ENCODE data around the gene FABP1.
A peak's percentile ranks its signal among the peaks of the same experiment; 100 is the strongest.

The FABP1 gene

GRCh38 chr2:88127888-88128653 lies at the start of gene FABP1:
TSS of gene FABP1 (minus strand) at chr2:88128062. CDS start at chr2:88128017, 45 bp downstream.
- no peak for DNase-seq

- DNase-seq = no peak
Observed at GRCh38 chr2:88177556-88177955, 49.7 kb upstream of the FABP1 start.

- no peak for DNase-seq
Observed at GRCh38 chr2:88176352-88176984, 48.6 kb upstream of the FABP1 start.

- DNase-seq = no peak
Observed at GRCh38 chr2:88172882-88173281, 45.0 kb upstream of the FABP1 start.

GRCh38 chr2:88171966-88172365 lies 44.1 kb upstream of the FABP1 start:
- DNase-seq = no peak

DNA sequence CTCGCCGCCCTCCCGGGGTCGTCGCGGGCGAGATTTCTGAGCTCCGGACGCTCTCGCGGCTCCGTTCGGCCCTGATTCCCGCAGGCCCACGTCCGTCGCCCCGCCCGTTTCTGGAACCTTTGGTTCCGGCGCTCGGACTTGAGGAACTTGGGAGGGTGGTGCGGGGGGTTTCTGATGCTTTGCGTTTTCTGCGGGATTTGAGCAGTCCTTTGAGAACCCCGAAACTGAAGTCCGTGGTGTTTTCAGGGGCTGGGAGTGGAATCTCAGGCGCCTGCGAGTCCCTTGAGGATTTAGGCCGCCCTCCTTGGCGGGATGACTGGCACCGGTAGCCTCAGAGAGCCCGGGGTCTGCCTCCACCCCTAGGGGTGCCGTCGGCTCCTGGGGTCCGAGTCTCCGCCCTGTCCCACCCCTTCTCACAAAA lies 42.6 kb upstream of the FABP1 start:
- no peak for DNase-seq

- DNase-seq = no peak
Observed at GRCh38 chr2:88168386-88168785, 40.5 kb upstream of the FABP1 start.

GRCh38 chr2:88167740-88168139 lies 39.9 kb upstream of the FABP1 start:
- no peak for DNase-seq

DNA sequence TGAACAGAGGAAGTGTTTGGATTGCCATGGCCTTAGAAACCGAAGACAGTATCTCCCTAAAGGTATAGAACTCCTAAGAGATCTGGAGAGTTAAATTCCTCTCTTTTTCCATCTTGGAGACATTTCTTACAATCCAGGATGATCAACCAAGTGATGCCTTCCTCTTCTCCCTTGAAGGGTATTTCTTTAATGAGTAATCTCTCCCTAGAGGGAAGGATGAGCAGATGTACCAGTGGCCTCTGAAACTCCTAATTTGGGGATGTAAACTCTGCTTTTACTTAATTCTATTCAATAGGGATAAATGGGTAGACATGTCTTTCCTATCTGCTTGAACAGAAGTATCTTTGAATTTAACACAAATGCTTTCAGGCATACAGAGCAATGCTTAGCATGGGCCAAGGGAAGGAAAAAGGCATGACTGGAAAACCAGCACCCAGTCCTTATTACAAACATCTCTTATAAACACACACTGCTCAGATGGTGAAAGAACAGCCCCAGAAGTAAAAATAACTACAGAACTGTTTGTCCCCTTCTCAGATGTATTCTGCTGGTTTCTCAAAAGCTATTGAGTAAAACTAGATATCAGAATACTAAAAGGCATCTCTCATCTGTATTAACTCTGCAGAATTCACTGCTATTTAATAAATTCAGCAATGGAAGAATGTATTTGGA lies 37.6 kb upstream of the FABP1 start:
- DNase-seq = no peak

DNA sequence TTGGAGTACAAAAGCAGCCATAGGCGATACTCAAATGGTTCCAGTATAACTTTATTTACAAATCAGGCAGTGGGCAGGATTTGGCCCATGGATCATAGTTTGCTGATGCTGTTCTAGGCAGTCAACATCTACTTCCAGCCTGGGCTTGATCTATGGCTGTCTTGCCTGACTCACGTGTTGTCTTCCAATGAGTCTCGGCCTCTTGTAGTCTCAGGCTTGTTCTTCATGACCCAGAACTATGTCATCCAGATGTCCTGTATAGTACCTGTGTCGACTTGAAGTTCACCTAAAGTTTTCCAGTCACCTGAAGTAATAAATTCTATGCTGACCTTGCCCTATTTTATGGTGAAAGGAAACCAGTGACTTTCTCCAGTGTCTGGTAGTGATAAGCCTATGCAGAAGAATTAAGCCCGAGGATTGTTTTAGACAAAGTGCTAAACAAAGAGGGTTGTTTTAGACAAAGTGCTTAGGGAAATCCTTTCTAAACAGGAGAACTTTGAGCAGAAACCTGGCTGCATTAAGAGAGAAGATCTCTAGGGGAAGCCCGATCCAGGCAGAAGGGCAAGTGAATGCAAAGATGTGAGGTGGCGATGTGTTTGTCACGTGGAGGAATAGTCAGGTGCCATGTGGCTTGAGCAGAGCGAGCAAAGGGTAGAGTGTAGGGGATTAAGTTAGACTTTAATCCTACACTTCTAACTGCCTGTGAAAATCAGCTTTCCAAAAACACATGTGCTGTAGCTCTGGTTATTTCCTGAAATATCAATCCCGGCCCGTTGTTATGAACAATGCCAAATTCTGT lies 33.8 kb upstream of the FABP1 start:
- no peak for DNase-seq

DNA sequence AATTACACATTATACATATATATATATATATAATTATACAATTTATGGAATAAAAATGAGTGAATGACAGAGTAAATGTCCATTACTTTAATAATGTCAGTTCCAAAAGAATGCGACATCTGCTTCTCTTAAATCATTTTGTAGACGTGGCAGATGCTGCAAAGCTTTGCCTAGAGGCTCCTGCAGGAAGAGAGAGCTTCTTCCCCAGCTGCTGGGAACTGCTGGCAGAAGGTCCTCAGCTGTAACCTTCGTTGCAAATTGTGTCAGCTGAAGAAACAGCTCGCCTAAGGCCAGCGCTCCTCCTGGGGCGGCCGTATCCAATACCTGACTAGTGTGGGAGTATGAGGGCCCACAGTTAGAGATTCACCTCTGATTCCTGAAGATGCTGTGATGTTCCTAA lies 32.7 kb upstream of the FABP1 start:
- DNase-seq = no peak

DNA sequence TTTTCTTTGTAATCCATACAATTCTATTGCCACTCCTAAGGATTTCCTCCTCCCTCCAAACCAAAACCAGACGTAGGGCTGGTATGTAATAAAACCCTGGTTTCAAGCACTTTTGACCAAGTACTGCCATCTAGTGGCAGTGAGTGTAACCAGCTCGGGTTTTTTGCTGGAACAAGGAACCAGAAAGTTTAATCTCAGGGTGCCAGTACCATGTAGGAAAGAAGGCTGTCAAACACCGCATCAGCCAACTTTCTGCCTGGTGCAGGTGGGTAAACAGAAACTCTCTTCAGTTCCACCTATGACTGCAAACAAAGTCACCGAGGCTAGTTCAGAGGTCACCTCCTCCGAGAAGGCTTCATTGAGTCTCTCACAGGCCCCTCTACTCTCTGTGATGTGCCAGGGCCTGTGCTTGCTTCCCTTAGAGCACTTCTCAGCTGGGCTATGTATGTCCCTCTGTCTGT lies 32.1 kb upstream of the FABP1 start:
- peak; percentile 41 for DNase-seq

DNA sequence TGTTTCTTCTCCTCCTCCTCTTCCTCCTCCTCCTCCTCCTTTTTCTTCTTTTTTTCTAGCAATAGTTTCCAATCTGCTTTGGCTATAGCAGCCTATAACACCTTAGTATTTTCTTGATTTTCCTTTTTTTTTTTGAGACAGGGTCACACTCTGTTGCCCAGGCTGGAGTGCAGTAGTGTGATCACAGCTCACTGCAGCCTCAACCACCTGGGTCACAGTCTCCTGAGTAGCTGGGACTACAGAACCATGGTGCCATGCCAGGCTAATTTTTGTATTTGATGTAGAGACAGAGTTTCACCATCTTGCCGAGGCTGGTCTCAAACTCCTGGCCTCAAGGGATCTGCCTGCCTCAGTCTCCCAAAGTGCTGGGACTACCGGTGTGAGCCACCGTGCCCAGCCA lies 31.6 kb upstream of the FABP1 start:
- DNase-seq = no peak

GRCh38 chr2:88148929-88149438 lies 21.1 kb upstream of the FABP1 start:
- DNase-seq = no peak

- DNase-seq = no peak
Observed at GRCh38 chr2:88147145-88147544, 19.3 kb upstream of the FABP1 start.

DNA sequence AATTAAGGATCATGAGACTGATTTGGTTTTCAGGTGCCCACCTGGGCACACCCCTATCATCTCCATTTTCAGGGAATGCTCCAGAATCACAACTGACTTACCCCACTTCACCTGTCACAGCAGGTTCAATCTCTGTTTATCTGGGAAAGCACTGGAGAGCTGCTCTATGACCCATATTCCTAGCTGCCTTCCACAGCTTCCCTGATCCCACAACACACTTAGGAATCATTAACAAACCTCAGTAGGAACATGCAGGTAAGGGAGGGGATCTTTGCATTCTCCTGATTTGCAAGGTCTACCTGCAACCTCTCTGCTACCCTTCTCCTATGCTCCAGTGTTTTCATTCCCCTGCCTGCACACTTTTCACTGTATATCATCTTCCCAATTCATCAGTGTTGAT lies 18.7 kb upstream of the FABP1 start:
- DNase-seq = no peak

GRCh38 chr2:88144914-88145497 lies 17.1 kb upstream of the FABP1 start:
- DNase-seq = no peak

DNA sequence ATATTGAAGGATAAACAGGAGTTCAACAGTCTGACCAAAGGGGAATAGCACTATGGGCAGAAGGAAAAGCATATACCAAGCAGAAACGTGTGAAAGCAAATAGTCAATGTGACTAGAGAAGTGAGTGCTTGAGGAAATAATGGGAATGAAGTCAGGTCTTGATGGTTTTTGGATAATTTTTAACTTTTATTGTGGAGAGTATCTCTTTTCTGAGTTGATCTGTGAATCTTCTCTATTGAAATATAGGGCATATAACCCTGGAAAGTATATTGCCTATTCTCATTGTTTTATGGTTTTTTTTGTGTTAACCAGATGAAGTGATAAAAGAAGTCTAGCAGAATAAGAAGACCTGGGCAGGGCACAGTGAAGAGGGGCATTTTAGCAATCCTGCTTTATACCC lies 16.4 kb upstream of the FABP1 start:
- DNase-seq = no peak

- DNase-seq = no peak
Observed at GRCh38 chr2:88141952-88142351, 14.1 kb upstream of the FABP1 start.

DNA sequence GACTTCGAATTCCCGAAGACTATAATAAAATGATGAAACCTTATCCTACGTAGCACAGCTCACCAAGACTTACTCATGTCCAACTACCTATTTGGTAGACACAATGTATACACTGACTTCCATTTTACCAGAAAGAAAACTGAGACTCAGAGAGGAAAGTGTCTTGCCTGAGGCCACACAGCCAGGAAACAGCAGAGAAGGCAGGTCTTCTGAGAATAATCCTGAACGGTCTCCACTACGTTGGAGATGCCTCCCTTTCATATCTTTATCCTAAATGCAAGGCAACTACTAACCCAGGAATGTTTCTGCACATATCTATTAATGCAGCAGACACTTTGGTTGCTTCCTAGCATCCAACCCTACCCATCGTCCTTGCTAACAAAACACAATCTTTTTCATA lies 11.9 kb upstream of the FABP1 start:
- DNase-seq = no peak

DNA sequence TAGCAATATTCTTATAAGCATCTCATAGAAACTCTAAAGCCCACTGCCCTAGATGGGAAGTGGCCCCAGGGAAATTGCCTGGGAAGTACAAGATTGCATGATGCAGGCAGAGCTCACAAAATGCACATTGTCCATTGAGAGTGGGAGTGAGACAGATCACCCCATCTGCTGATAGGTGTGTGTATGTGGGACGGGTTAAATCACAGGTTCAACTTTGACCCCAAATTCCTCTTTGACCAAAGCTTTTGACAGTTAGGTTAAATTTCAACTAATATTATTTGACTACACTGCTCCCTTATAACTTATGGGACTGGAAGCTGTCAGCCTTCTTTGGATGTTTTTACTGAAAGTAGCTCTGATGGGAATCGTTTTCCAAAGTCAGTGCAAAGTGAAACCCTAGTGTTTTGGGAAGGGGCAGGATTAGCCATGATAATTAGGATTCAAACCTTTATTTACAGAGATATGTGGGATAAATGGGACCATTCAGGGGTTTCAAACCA lies 11.4 kb upstream of the FABP1 start:
- no peak for DNase-seq

- DNase-seq = no peak
Observed at GRCh38 chr2:88137833-88138232, 10.0 kb upstream of the FABP1 start.
